Liver (tissue), 9 donors: ENCODE measurements around the gene TJAP1. TPM values are rescaled to one million over a fixed set of nuclear protein-coding genes. Genes with fewer than 3 reads are reported as not detected.

Experiments
- DNase-seq: peaks from one replicate; pipeline ENCODE4 v3.0.0-alpha.2; 2017; ENCODE audit warnings: low spot score
- H3K27ac ChIP-seq, 2 donors: one replicate each; pipeline ENCODE4 v1.7.0; 2013; ENCODE audit warnings: inconsistent platforms in 2 of 2, low read length in 2 of 2, control low read depth in 1 of 2, low read depth in 1 of 2, mild to moderate bottlenecking in 1 of 2
- H3K27me3 ChIP-seq, 4 donors: one replicate each; pipeline versions ENCODE4 v1.6.1 to v1.7.0; 2013; ENCODE audit warnings: low read length in 3 of 4, inconsistent platforms in 1 of 4, mild to moderate bottlenecking in 1 of 4, moderate library complexity in 1 of 4; ENCODE audit not compliant: control insufficient read depth in 4 of 4, insufficient read depth in 4 of 4
- H3K36me3 ChIP-seq, 4 donors: one replicate each; pipeline versions ENCODE4 v1.6.1 to v1.7.0; 2013; ENCODE audit warnings: low read length in 3 of 4, mild to moderate bottlenecking in 3 of 4, low read depth in 1 of 4, moderate library complexity in 1 of 4; ENCODE audit not compliant: control insufficient read depth in 4 of 4, insufficient read depth in 3 of 4
- H3K4me1 ChIP-seq, 4 donors: one replicate each; pipeline versions ENCODE4 v1.6.1 to v1.7.0; 2013; ENCODE audit warnings: low read length in 3 of 4, mild to moderate bottlenecking in 3 of 4, moderate library complexity in 1 of 4; ENCODE audit not compliant: control insufficient read depth in 4 of 4, insufficient read depth in 4 of 4
- H3K4me3 ChIP-seq, 3 donors: one replicate each; pipeline versions ENCODE4 v1.6.1 to v1.7.0; 2013; ENCODE audit warnings: low read length in 3 of 3, control low read depth in 1 of 3, low read depth in 1 of 3, mild to moderate bottlenecking in 1 of 3
- H3K9ac ChIP-seq, 2 donors: one replicate each; pipeline ENCODE4 v1.7.0; 2013; ENCODE audit warnings: low read length in 2 of 2, mild to moderate bottlenecking in 2 of 2, moderate library complexity in 2 of 2, control low read depth in 1 of 2, low read depth in 1 of 2
- H3K9me3 ChIP-seq, 4 donors: one replicate each; pipeline versions ENCODE4 v1.6.1 to v1.7.0; 2013; ENCODE audit warnings: low read length in 3 of 4; ENCODE audit not compliant: control insufficient read depth in 4 of 4
- ATF3 ChIP-seq: IDR thresholded peaks from 2 replicates; pipeline ENCODE4 v1.6.1; 2016; ENCODE audit warnings: antibody characterized with exemption
- EGR1 ChIP-seq, 2 donors: IDR thresholded peaks; 2 replicates each; pipeline ENCODE4 v1.6.1; 2016 to 2018; ENCODE audit warnings: antibody characterized with exemption in 2 of 2, low read depth in 2 of 2
- FOXA1 ChIP-seq: IDR thresholded peaks from 2 replicates; pipeline ENCODE4 v1.6.1; 2016; ENCODE audit warnings: antibody characterized with exemption
- FOXA2 ChIP-seq: IDR thresholded peaks from 2 replicates; pipeline ENCODE4 v1.6.1; 2016; ENCODE audit warnings: antibody characterized with exemption
- JUND ChIP-seq, 2 donors: IDR thresholded peaks; 2 replicates each; pipeline ENCODE4 v1.6.1; 2016; ENCODE audit warnings: antibody characterized with exemption in 2 of 2
- MAX ChIP-seq: IDR thresholded peaks from 2 replicates; pipeline ENCODE4 v1.6.1; 2016; ENCODE audit warnings: antibody characterized with exemption
- NR2F2 ChIP-seq: IDR thresholded peaks from 2 replicates; pipeline ENCODE4 v1.6.1; 2016; ENCODE audit warnings: antibody characterized with exemption
- RAD21 ChIP-seq, 2 donors: IDR thresholded peaks; 2 replicates each; pipeline ENCODE4 v1.6.1; 2016; ENCODE audit warnings: antibody characterized with exemption in 2 of 2, mild to moderate bottlenecking in 2 of 2
- REST ChIP-seq: IDR thresholded peaks from 2 replicates; pipeline ENCODE4 v1.6.1; 2016; ENCODE audit warnings: antibody characterized with exemption, mild to moderate bottlenecking
- RXRA ChIP-seq, 2 donors: IDR thresholded peaks; 2 replicates each; pipeline ENCODE4 v1.6.1; 2017 to 2018; ENCODE audit warnings: antibody characterized with exemption in 2 of 2, mild to moderate bottlenecking in 1 of 2
- YY1 ChIP-seq: IDR thresholded peaks from 2 replicates; pipeline ENCODE4 v1.6.1; 2016; ENCODE audit warnings: antibody characterized with exemption, mild to moderate bottlenecking
- ZBTB33 ChIP-seq: IDR thresholded peaks from 2 replicates; pipeline ENCODE4 v1.6.1; 2016; ENCODE audit warnings: antibody characterized with exemption
- WGBS: extraction: QIAGEN DNeasy Blood & Tissue Kit; methylation state at CpG from one replicate; pipeline ENCODE4 v1.1.7; 2013; 5-methylcytosine and 5-hydroxymethylcytosine counted together
- polyA plus RNA-seq, 2 donors: library from polyadenylated mRNA; stranded (reverse) in 1 of 2; unstranded in 1 of 2; fragments of 200-250 nt in 1 of 2; fragments of >200 nt in 1 of 2; fragmentation: Nextera tagmentation in 1 of 2; extraction: Ambion mirVana in 1 of 2; gene quantifications; one replicate each; pipeline versions ENCODE4 v1.2.1 to v1.2.3, GENCODE V29; 2013 to 2015
- total RNA-seq, 2 donors: library from RNA; depleted of rRNA; stranded (reverse); fragments of >200 nt; gene quantifications; one replicate each; pipeline ENCODE4 v1.2.3, GENCODE V29; 2014
- TF ChIP-seq, protein P1 (sequence below): fragments of 150-350 bp; IDR thresholded peaks from 2 replicates; pipeline ENCODE4 v1.5.1; 2017; ENCODE audit warnings: improper control_type of control experiment, low read depth, low read length; ENCODE audit not compliant: missing input control
- donor health status: healthy.
- donor health status: healthy.
- donor health status: healthy.
- donor health status: healthy.
- donor health status: healthy.

TJAP1 gene
- total and polyA plus RNA-seq, 4 donors: 6.9 to 10.3 (median 7.8) TPM

GRCh38 chr6:43433148-43433547 lies 44.2 kb upstream of the TJAP1 start:
- Histone ChIP-seq H3K9ac (no peak overlapping the region), H3K36me3 (peaks cover 0 to 13% (median 2%) of the 10 kb centered on the region in 4 donors), H3K27me3 (no peaks in the 10 kb centered on the region), H3K27ac (no peak overlapping the region), H3K9me3 (no peaks in the 10 kb centered on the region), H3K4me1 (peaks cover 9 to 12% (median 10%) of the 10 kb centered on the region in 4 donors), H3K4me3 (no peak overlapping the region)
- TF ChIP-seq FOXA1 (no peak), NR2F2 (no peak), ZBTB33 (no peak), EGR1 (IDR thresholded peaks at IDR 0.05; ENCODE audit: low read depth in 2 of 2) (no peak), FOXA2 (no peak), RAD21 (IDR thresholded peaks at IDR 0.05) (no peak), JUND (IDR thresholded peaks at IDR 0.05) (no peak)
- TF ChIP-seq, protein P1, sequence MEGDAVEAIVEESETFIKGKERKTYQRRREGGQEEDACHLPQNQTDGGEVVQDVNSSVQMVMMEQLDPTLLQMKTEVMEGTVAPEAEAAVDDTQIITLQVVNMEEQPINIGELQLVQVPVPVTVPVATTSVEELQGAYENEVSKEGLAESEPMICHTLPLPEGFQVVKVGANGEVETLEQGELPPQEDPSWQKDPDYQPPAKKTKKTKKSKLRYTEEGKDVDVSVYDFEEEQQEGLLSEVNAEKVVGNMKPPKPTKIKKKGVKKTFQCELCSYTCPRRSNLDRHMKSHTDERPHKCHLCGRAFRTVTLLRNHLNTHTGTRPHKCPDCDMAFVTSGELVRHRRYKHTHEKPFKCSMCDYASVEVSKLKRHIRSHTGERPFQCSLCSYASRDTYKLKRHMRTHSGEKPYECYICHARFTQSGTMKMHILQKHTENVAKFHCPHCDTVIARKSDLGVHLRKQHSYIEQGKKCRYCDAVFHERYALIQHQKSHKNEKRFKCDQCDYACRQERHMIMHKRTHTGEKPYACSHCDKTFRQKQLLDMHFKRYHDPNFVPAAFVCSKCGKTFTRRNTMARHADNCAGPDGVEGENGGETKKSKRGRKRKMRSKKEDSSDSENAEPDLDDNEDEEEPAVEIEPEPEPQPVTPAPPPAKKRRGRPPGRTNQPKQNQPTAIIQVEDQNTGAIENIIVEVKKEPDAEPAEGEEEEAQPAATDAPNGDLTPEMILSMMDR: no peak
- DNase-seq: no peak
- 87% methylated on average over 8 of the region's 8 CpGs for WGBS

DNA sequence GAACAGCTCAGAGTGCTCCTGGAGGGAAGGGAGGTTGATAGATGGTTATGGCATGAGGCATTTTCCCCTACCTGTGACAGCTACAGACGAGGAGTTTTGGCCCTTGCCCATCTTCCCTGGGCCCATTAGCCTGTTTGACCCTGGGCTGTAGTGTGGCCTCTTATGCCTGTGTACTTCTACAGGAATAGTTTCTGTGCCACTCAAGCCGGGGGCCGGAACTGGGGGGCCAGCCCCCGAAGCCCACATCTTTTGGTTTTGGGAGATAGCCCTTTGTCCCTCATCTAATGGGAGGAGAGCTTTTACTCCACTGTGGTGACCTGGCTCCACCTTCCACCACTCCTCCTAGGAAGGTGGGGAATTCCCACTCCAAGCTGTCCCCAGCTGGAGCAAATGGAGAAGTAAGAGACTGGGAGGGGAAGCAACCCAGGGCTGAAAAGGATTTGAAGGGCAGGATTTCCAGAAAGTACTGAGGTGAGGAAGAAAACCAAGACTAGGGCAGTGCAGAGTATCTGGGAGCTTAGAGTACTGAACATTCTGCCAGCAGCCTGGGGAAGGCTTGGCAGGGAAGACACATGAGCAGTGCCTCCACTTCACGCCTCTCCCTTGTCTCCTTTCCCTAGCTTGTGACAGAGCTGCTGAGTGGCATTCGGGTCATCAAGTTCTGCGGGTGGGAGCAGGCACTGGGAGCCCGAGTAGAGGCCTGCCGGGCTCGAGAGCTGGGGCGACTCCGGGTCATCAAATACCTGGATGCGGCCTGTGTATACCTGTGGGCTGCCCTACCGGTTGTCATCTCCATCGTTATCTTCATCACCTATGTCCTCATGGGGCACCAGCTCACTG lies 43.1 kb upstream of the TJAP1 start:
- 91% methylated on average over 15 of the region's 15 CpGs for WGBS
- no peak for DNase-seq

GRCh38 chr6:43434943-43435342 lies 42.4 kb upstream of the TJAP1 start:
- no peak overlapping the region for H3K27ac ChIP-seq
- H3K4me1 ChIP-seq: peaks cover 0 to 8% (median 0%) of the 10 kb centered on the region in 4 donors
- no peak overlapping the region for H3K9ac ChIP-seq
- no peaks in the 10 kb centered on the region for H3K9me3 ChIP-seq
- H3K4me3 ChIP-seq: no peak overlapping the region
- TF ChIP-seq ATF3: no peak
- no peak for TF ChIP-seq ZBTB33
- TF ChIP-seq RAD21 (IDR thresholded peaks at IDR 0.05): no peak
- no peak for TF ChIP-seq RXRA (IDR thresholded peaks at IDR 0.05)
- no peak for TF ChIP-seq JUND (IDR thresholded peaks at IDR 0.05)
- TF ChIP-seq FOXA1: no peak
- TF ChIP-seq MAX: no peak
- no peak for TF ChIP-seq EGR1 (IDR thresholded peaks at IDR 0.05; ENCODE audit: low read depth in 2 of 2)
- no peak for TF ChIP-seq REST
- WGBS: 93% methylated on average over 4 of the region's 4 CpGs
- no peaks in the 10 kb centered on the region for H3K27me3 ChIP-seq
- peaks cover 0 to 18% (median 2%) of the 10 kb centered on the region in 4 donors for H3K36me3 ChIP-seq
- DNase-seq: no peak

More for the DNA sequence above, 43.1 kb upstream of the TJAP1 start:
- Histone ChIP-seq H3K27ac (no peak overlapping the region), H3K9me3 (no peaks in the 10 kb centered on the region), H3K27me3 (no peaks in the 10 kb centered on the region), H3K4me1 (peaks cover 0 to 8% (median 0%) of the 10 kb centered on the region in 4 donors), H3K9ac (no peak overlapping the region), H3K4me3 (no peak overlapping the region), H3K36me3 (peaks cover 0 to 18% (median 2%) of the 10 kb centered on the region in 4 donors)
- no peak for TF ChIP-seq YY1
- TF ChIP-seq JUND (IDR thresholded peaks at IDR 0.05): no peak
